ENCODE results near the gene APOLD1.

DNA sequence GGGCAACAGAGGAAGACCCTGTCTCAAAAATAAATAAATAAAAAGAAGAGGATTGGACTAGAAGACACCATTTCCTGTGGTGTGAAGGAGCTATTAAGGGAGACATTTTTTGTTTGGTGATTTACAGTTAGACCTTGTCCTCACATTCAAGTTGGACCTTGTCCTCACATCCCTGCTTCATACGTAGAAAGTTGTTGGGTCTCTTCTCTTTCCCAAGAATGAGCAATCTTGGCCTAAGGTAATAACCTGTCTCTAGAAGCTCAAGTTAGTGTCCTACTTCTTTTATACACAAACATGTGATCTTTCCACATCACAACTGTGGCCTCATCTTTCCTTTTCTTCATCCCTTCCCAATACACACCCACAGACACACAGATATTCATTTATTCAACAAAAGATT lies 13.0 kb downstream of the APOLD1 start:
- no peak for TF ChIP-seq EZH2phosphoT487 (conservative IDR thresholded peaks at IDR 0.05; ENCODE audit: low read length)
- TF ChIP-seq, protein P1, sequence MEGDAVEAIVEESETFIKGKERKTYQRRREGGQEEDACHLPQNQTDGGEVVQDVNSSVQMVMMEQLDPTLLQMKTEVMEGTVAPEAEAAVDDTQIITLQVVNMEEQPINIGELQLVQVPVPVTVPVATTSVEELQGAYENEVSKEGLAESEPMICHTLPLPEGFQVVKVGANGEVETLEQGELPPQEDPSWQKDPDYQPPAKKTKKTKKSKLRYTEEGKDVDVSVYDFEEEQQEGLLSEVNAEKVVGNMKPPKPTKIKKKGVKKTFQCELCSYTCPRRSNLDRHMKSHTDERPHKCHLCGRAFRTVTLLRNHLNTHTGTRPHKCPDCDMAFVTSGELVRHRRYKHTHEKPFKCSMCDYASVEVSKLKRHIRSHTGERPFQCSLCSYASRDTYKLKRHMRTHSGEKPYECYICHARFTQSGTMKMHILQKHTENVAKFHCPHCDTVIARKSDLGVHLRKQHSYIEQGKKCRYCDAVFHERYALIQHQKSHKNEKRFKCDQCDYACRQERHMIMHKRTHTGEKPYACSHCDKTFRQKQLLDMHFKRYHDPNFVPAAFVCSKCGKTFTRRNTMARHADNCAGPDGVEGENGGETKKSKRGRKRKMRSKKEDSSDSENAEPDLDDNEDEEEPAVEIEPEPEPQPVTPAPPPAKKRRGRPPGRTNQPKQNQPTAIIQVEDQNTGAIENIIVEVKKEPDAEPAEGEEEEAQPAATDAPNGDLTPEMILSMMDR (IDR thresholded peaks at IDR 0.05; ENCODE audit: insufficient read depth, low read length, poor library complexity, severe bottlenecking), result no peak

Measured in SU-DHL-6 (cell line).